K562 (cell line): Measurements from ENCODE around the gene VPS9D1. TPM values are rescaled to one million over a fixed set of nuclear protein-coding genes. Genes with fewer than 3 reads are reported as not detected.

Source experiments
- ATAC-seq: fragments of 200-7000 bp; cut with Tn5 transposase; 3 replicates; pipeline ENCODE4 v1.9.1; 2020; ENCODE audit warnings: moderate library complexity
- BruUV-seq: library from RNA; stranded (reverse); fragments of 400-500 nt; replicated peaks from 2 replicates; lab custom pipeline; 2021; lab: Mats Ljungman, UMichigan
- CTCF ChIA-PET: fragments of 300-600 bp; formaldehyde crosslinking; extraction: SDS; loops from one replicate; lab custom pipeline; 2021; ENCODE audit warnings: low intra/inter-chr PET ratio; lab: Yijun Ruan, JAX
- POLR2A ChIA-PET: fragments of 300-600, 350-650 bp; sonication (Branson Sonifier 250); formaldehyde crosslinking; extraction: SDS; loops from one replicate; lab custom pipeline; 2021; ENCODE audit warnings: antibody characterized with exemption, inconsistent platforms; lab: Yijun Ruan, JAX
- DNase-seq, 4 experiments: peaks; one replicate each; pipeline versions ENCODE4 v3.0.0 to v3.0.0-alpha.2; 2011 to 2018; ENCODE audit warnings: low spot score in 3 of 4, mixed read lengths in 3 of 4; ENCODE audit errors: extremely low read depth in 1 of 4
- FAIRE-seq: peaks from 2 replicates; lab custom pipeline; 2011; peaks lifted over from hg19 to GRCh38; lab: Jason Lieb, UNC
- H2AFZ ChIP-seq: 2 replicates; pipeline ENCODE4 v1.6.0; 2011; ENCODE audit warnings: low read depth, low read length, control low read depth, inconsistent platforms
- H3K27ac ChIP-seq: fragments of 200-600 bp; 3 replicates; pipeline ENCODE4 v1.8.0; 2011; ENCODE audit warnings: low read depth, mild to moderate bottlenecking, control low read depth, inconsistent platforms, low read length, moderate library complexity, mixed read lengths; ENCODE audit errors: extremely low read depth
- H3K27me3 ChIP-seq, 2 experiments: fragments of 300-600 bp in 1 of 2; 2 replicates in 1 of 2; 3 replicates in 1 of 2; pipeline versions ENCODE4 v1.6.0 to v1.8.0; 2011; ENCODE audit warnings: inconsistent platforms in 2 of 2, low read length in 2 of 2, mild to moderate bottlenecking in 1 of 2, mixed read lengths in 1 of 2, moderate library complexity in 1 of 2; ENCODE audit not compliant: control insufficient read depth in 2 of 2, insufficient read depth in 2 of 2
- H3K36me3 ChIP-seq: fragments of 300-600 bp; 3 replicates; pipeline ENCODE4 v1.8.0; 2011; ENCODE audit warnings: mild to moderate bottlenecking, low read length, inconsistent platforms; ENCODE audit not compliant: control insufficient read depth, insufficient read depth
- H3K4me1 ChIP-seq, 2 experiments: fragments of 200-600 bp in 1 of 2; replicated peaks in 1 of 2; 2 replicates in 1 of 2; 3 replicates in 1 of 2; pipeline versions ENCODE4 v1.5.1 to v1.8.0; 2011; ENCODE audit warnings: inconsistent platforms in 2 of 2, low read length in 2 of 2, mild to moderate bottlenecking in 1 of 2, mixed read lengths in 1 of 2, moderate library complexity in 1 of 2; ENCODE audit not compliant: control insufficient read depth in 2 of 2, insufficient read depth in 2 of 2
- H3K4me2 ChIP-seq: 2 replicates; pipeline ENCODE4 v1.6.1; 2011; ENCODE audit warnings: low read length, control low read depth, inconsistent platforms, mixed read lengths; ENCODE audit not compliant: insufficient read depth
- H3K4me3 ChIP-seq: fragments of 200-600 bp; sonication (generic), shearing (Covaris generic); 2 replicates; pipeline ENCODE4 v1.5.1; 2016; ENCODE audit warnings: control low read depth, inconsistent platforms
- H3K79me2 ChIP-seq: fragments of 200-600 bp; 3 replicates; pipeline ENCODE4 v1.8.0; 2011; ENCODE audit warnings: low read length, inconsistent platforms; ENCODE audit not compliant: control insufficient read depth, insufficient read depth
- H3K9ac ChIP-seq, 2 experiments: 2 replicates each; pipeline versions ENCODE4 v1.6.0 to v1.6.1; 2011; ENCODE audit warnings: low read depth in 2 of 2, low read length in 2 of 2, control low read depth in 1 of 2, inconsistent platforms in 1 of 2, mild to moderate bottlenecking in 1 of 2, mixed read lengths in 1 of 2; ENCODE audit not compliant: insufficient read depth in 1 of 2
- H3K9me1 ChIP-seq: one replicate; pipeline ENCODE4 v1.6.0; 2011; ENCODE audit warnings: inconsistent platforms, mild to moderate bottlenecking, low read length, moderate library complexity; ENCODE audit not compliant: control insufficient read depth, insufficient read depth
- H3K9me3 ChIP-seq: replicated peaks from 2 replicates; pipeline ENCODE4 v1.5.1; 2011; ENCODE audit warnings: low read depth, low read length, inconsistent platforms; ENCODE audit not compliant: control insufficient read depth, insufficient read depth
- H4K20me1 ChIP-seq: replicated peaks from 2 replicates; pipeline ENCODE4 v1.6.1; 2011; ENCODE audit warnings: low read length, inconsistent platforms, mixed read lengths; ENCODE audit not compliant: control insufficient read depth, insufficient read depth
- CREB1 ChIP-seq, 2 experiments: sonication (generic) in 1 of 2; formaldehyde crosslinking in 1 of 2; IDR thresholded peaks; 2 replicates each; pipeline versions ENCODE4 v1.6.1 to v1.8.0; 2012 to 2022; ENCODE audit warnings: inconsistent platforms in 1 of 2, mild to moderate bottlenecking in 1 of 2, missing genetic modification reagents in 1 of 2, moderate library complexity in 1 of 2
- GABPA ChIP-seq: fragments of 200-800 bp; sonication (Bioruptor generic); conservative IDR thresholded peaks from 2 replicates; pipeline ENCODE4 v1.6.1; 2016; ENCODE audit warnings: low read depth, missing genetic modification characterization, missing compliant biosample characterization
- HMG20A ChIP-seq: fragments of 450-650 bp; formaldehyde crosslinking; conservative IDR thresholded peaks from 2 replicates; pipeline ENCODE4 v1.4.0; 2020; ENCODE audit warnings: mild to moderate bottlenecking, mixed read lengths
- HNRNPL ChIP-seq: fragments of 200-400 bp; formaldehyde crosslinking; IDR thresholded peaks from 2 replicates; pipeline ENCODE4 v1.6.1; 2017; ENCODE audit warnings: low read depth, mild to moderate bottlenecking, low read length
- IRF2 ChIP-seq: sonication (generic); formaldehyde crosslinking; IDR thresholded peaks from 2 replicates; pipeline ENCODE4 v1.8.1; 2022; ENCODE audit warnings: mild to moderate bottlenecking, missing genetic modification reagents
- LCOR ChIP-seq: sonication (generic); formaldehyde crosslinking; IDR thresholded peaks from 2 replicates; pipeline ENCODE4 v1.8.0; 2022; ENCODE audit warnings: mild to moderate bottlenecking, missing genetic modification reagents
- SIX5 ChIP-seq, 2 experiments: IDR thresholded peaks; 2 replicates each; pipeline ENCODE4 v1.6.1; 2011; ENCODE audit warnings: low read length in 2 of 2, borderline replicate concordance in 1 of 2, low read depth in 1 of 2, mild to moderate bottlenecking in 1 of 2, moderate library complexity in 1 of 2; ENCODE audit not compliant: insufficient read depth in 1 of 2
- TCF3 ChIP-seq: sonication (generic); formaldehyde crosslinking; IDR thresholded peaks from 2 replicates; pipeline ENCODE4 v1.4.0; 2020; ENCODE audit warnings: mild to moderate bottlenecking, missing genetic modification reagents
- TCFL5 ChIP-seq: fragments of 250-450 bp; sonication (Bioruptor Pico); conservative IDR thresholded peaks from 2 replicates; pipeline ENCODE4 v1.6.1; 2021; ENCODE audit warnings: mild to moderate bottlenecking, moderate library complexity, matching md5 sums
- WGBS: fragments of 100-300 bp; shearing (Covaris generic); methylation state at CpG from one replicate; pipeline ENCODE4 v1.1.6; 2016; ENCODE audit warnings: low coverage, mixed read lengths; ENCODE audit not compliant: insufficient coverage; ENCODE audit errors: missing lambda C conversion rate; 5-methylcytosine and 5-hydroxymethylcytosine counted together
- in situ Hi-C: fragments of 300-500 bp; cut with MboI; formaldehyde crosslinking; loops from 4 replicates; pipeline ENCODE4 v1.15.0; 2018; ENCODE audit warnings: inconsistent platforms, mixed read lengths
- intact Hi-C: fragments of 100-400 bp; cut with micrococcal nuclease; formaldehyde crosslinking; loops from 2 replicates; pipeline ENCODE4 v1.14.2; 2022
- polyA plus RNA-seq, 8 experiments: library from polyadenylated mRNA; depleted of rRNA in 4 of 8; stranded (reverse) in 5 of 8; unstranded in 3 of 8; fragments of >200 nt; fragmentation: Nextera tagmentation in 2 of 8; fragmentation: Illumina TruSeq in 1 of 8; extraction: Ambion mirVana in 2 of 8; extraction: Trizol in 1 of 8; gene quantifications; 2 replicates each; pipeline versions ENCODE4 v1.2.1 to v1.2.3, GENCODE V29; 2011 to 2014; ENCODE audit warnings: inconsistent platforms in 1 of 8, missing spikeins in 1 of 8
- total RNA-seq, 7 experiments: library from RNA; depleted of rRNA in 6 of 7; stranded (reverse); fragments of >200 nt in 6 of 7; fragmentation: Illumina TruSeq in 2 of 7; extraction: Trizol in 2 of 7; gene quantifications; 2 replicates each; pipeline versions ENCODE4 v1.2.1 to v1.2.3, GENCODE V29; 2011 to 2021; ENCODE audit warnings: low replicate concordance in 1 of 7
- TF ChIP-seq, protein P1 (sequence below), 2 experiments: fragments of 450-650 bp; IDR thresholded peaks; 2 replicates each; pipeline ENCODE4 v1.6.1; 2016
- TF ChIP-seq, protein P2 (sequence below): sonication (generic); formaldehyde crosslinking; IDR thresholded peaks from 2 replicates; pipeline ENCODE4 v1.8.1; 2023; ENCODE audit warnings: mild to moderate bottlenecking, missing genetic modification reagents

VPS9D1 gene
- total and polyA plus RNA-seq, 9 of the 15 experiments (the other 6 are each of a cell fraction or from before 2014, with no cell fraction given), result 0.33 to 3.1 (median 1.1) TPM

DNA sequence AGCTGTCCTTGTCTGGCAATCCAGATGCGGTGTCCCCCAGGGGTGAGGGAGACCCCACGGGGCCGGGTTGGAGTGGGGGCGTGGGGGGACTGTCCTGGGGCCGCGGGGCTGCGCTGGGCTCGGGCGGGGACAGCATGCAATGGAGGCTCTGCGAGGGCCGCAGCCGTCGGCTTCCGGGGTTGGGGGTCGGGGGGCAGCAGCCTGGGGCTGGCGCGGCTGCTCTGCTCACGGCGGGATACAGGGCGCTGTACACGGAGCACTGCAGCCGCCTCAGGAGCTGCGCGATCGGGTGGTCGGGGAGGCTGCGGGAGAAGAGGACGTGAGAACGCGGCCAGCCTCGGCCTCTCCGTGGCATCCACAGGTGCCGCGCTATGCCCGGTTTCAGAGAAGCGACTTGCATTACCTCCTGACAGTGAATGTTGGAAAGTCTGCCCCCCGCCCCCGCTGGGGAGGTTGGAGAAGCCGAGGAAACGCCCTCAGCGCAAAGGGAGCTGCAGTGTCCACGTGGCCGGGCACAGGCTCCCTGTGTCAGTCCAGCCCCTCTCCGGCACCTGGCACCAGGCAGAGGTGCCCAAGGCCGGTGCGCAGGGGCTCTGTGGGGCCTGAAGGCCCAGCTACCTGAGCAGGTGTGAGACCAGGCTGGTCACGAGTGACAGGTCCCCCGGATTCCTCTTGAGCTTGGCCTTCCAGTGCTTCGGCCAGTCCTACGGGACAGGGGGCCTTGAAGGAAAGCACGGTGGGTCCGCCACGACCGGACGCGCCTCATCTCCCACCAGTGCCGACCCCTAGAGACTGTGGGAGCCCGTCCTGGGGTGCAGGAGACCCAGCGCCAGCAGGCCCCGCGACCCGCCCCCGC is 9.8 kb downstream of the VPS9D1 start:
- H4K20me1 ChIP-seq, result no peaks in the 10 kb centered on the region
- ATAC-seq (no peak), FAIRE-seq (no peak), DNase-seq (no peak)
- TF ChIP-seq, protein P1, sequence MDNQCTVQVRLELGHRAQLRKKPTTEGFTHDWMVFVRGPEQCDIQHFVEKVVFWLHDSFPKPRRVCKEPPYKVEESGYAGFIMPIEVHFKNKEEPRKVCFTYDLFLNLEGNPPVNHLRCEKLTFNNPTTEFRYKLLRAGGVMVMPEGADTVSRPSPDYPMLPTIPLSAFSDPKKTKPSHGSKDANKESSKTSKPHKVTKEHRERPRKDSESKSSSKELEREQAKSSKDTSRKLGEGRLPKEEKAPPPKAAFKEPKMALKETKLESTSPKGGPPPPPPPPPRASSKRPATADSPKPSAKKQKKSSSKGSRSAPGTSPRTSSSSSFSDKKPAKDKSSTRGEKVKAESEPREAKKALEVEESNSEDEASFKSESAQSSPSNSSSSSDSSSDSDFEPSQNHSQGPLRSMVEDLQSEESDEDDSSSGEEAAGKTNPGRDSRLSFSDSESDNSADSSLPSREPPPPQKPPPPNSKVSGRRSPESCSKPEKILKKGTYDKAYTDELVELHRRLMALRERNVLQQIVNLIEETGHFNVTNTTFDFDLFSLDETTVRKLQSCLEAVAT (IDR thresholded peaks at IDR 0.05), result no peak
- TF ChIP-seq TCF3 (no peak), LCOR (no peak), IRF2 (no peak), TCFL5 (CRISPR knock-in tag) (no peak), GABPA (no peak), SIX5 (IDR thresholded peaks at IDR 0.05; ENCODE audit: borderline replicate concordance in 1 of 2, insufficient read depth in 1 of 2, low read depth in 1 of 2, low read length in 2 of 2) (no peak), HMG20A (CRISPR knock-in tag) (no peak), HNRNPL (0 out of 2 replicates have a peak, but pooled peaks have one; percentile 25), CREB1 (IDR thresholded peaks at IDR 0.05) (no peak), CREB1 (CRISPR knock-in tag; IDR thresholded peaks at IDR 0.05) (no peak)
- TF ChIP-seq, protein P2, sequence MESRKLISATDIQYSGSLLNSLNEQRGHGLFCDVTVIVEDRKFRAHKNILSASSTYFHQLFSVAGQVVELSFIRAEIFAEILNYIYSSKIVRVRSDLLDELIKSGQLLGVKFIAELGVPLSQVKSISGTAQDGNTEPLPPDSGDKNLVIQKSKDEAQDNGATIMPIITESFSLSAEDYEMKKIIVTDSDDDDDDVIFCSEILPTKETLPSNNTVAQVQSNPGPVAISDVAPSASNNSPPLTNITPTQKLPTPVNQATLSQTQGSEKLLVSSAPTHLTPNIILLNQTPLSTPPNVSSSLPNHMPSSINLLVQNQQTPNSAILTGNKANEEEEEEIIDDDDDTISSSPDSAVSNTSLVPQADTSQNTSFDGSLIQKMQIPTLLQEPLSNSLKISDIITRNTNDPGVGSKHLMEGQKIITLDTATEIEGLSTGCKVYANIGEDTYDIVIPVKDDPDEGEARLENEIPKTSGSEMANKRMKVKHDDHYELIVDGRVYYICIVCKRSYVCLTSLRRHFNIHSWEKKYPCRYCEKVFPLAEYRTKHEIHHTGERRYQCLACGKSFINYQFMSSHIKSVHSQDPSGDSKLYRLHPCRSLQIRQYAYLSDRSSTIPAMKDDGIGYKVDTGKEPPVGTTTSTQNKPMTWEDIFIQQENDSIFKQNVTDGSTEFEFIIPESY (CRISPR knock-in tag), result peak; percentile 66
- CTCF ChIA-PET, result no interaction called here
- POLR2A ChIA-PET, result interaction anchor here (1.1 to 2.4 kb wide), 3 partner anchors 8 to 21 kb away, joined by 3 to 12 read pairs (median 6); no protein-coding TSS in a partner anchor
- H3K27me3 ChIP-seq, result no peaks in the 10 kb centered on the region
- H3K4me2 ChIP-seq, result no peak overlapping the region
- H3K27ac ChIP-seq, result no peak overlapping the region
- in situ Hi-C loops, result no loop called here
- H3K4me3 ChIP-seq, result no peak overlapping the region
- peaks cover 27% of the 10 kb centered on the region for H3K36me3 ChIP-seq
- WGBS, result 76% methylated on average over 33 of the region's 63 CpGs
- BruUV-seq, result no TSS peak
- no peak overlapping the region for H2AFZ ChIP-seq
- no peaks in the 10 kb centered on the region for H3K9me1 ChIP-seq
- H3K9ac ChIP-seq, result peak overlapping the region in 1 of 2 experiments; percentile 88; a peak in 3 of 4 replicates
- intact Hi-C loops, result no loop called here
- peaks cover 18 to 82% of the 10 kb centered on the region in 2 experiments; a peak in 4 of 5 replicates for H3K4me1 ChIP-seq
- 0 out of 2 replicates have a peak, but pooled peaks cover 2% of the 10 kb centered on the region for H3K9me3 ChIP-seq
- peaks cover 30% of the 10 kb centered on the region for H3K79me2 ChIP-seq
